CD4-positive, alpha-beta memory T cell (primary cell): ENCODE data around the gene ENTHD1. TPM values are rescaled to one million over a fixed set of nuclear protein-coding genes. Genes with fewer than 3 reads are reported as not detected.
"Not testable (repeated sequence)": the region's sequence is repeated elsewhere in the genome, so short reads cannot be mapped to it uniquely, and the experiment has no call there.

ENCODE experiments used
- CTCF ChIA-PET: fragments of 350-600 bp; sonication (Branson Sonifier 250); formaldehyde crosslinking; loops from one replicate; lab custom pipeline; 2021; ENCODE audit warnings: inconsistent platforms; ENCODE audit not compliant: partially characterized antibody; lab: Charles Lee
- POLR2A ChIA-PET: fragments of 350-600 bp; sonication (Branson Sonifier 250); formaldehyde crosslinking; loops from one replicate; lab custom pipeline; 2021; ENCODE audit not compliant: partially characterized antibody; lab: Charles Lee
- DNase-seq, 5 donors: peaks; one replicate each; pipeline versions ENCODE4 v3.0.0 to v3.0.0-alpha.2; 2020 to 2022; ENCODE audit warnings: mixed read lengths in 1 of 5
- H3K27ac ChIP-seq: one replicate; pipeline ENCODE4 v1.7.0; 2013; ENCODE audit warnings: low read depth, low read length
- H3K27me3 ChIP-seq: 2 replicates; pipeline ENCODE4 v1.7.0; 2013; ENCODE audit warnings: mild to moderate bottlenecking, low read length, moderate library complexity; ENCODE audit not compliant: insufficient read depth
- H3K36me3 ChIP-seq: 2 replicates; pipeline ENCODE4 v1.7.0; 2013; ENCODE audit warnings: mild to moderate bottlenecking, low read length, moderate library complexity; ENCODE audit not compliant: insufficient read depth
- H3K4me1 ChIP-seq: 2 replicates; pipeline ENCODE4 v1.7.0; 2013; ENCODE audit warnings: mild to moderate bottlenecking, low read length, moderate library complexity; ENCODE audit not compliant: insufficient read depth
- H3K4me3 ChIP-seq, 2 donors: one replicate each; pipeline ENCODE4 v1.7.0; 2013; ENCODE audit warnings: low read length in 2 of 2, mild to moderate bottlenecking in 1 of 2
- H3K9me3 ChIP-seq, 2 donors: one replicate each; pipeline ENCODE4 v1.7.0; 2013; ENCODE audit warnings: low read length in 2 of 2, control low read depth in 1 of 2; ENCODE audit not compliant: control insufficient read depth in 1 of 2
- H3K27ac Mint-ChIP-seq, 7 donors: one replicate each; pipeline ENCODE4 v1.8.0; 2020 to 2021; ENCODE audit warnings: mixed read lengths in 7 of 7, mild to moderate bottlenecking in 6 of 7, inconsistent platforms in 3 of 7, moderate library complexity in 3 of 7
- H3K27me3 Mint-ChIP-seq, 2 donors: one replicate each; pipeline ENCODE4 v1.8.0; 2020 to 2021; ENCODE audit warnings: mixed read lengths in 2 of 2
- H3K36me3 Mint-ChIP-seq, 2 donors: one replicate each; pipeline ENCODE4 v1.8.0; 2020 to 2021; ENCODE audit warnings: mixed read lengths in 2 of 2, inconsistent platforms in 1 of 2, mild to moderate bottlenecking in 1 of 2
- H3K4me1 Mint-ChIP-seq, 4 donors: one replicate each; pipeline ENCODE4 v1.8.0; 2020 to 2021; ENCODE audit warnings: mixed read lengths in 4 of 4, mild to moderate bottlenecking in 1 of 4
- H3K4me3 Mint-ChIP-seq, 8 donors: one replicate each; pipeline ENCODE4 v1.8.0; 2020 to 2021; ENCODE audit warnings: mixed read lengths in 8 of 8, mild to moderate bottlenecking in 7 of 8, moderate library complexity in 6 of 8, inconsistent platforms in 3 of 8
- H3K9me3 Mint-ChIP-seq, 8 donors: one replicate each; pipeline ENCODE4 v1.8.0; 2020 to 2021; ENCODE audit warnings: mixed read lengths in 8 of 8, mild to moderate bottlenecking in 5 of 8, inconsistent platforms in 3 of 8, moderate library complexity in 1 of 8
- intact Hi-C: fragments of 100-400 bp; cut with micrococcal nuclease; formaldehyde crosslinking; loops from one replicate; pipeline ENCODE4 v1.15.1; 2023
- polyA plus RNA-seq, 2 donors: library from polyadenylated mRNA; unstranded; fragments of 300-500 nt; fragmentation: Illumina TruSeq; gene quantifications; one replicate each; pipeline ENCODE4 v1.2.3, GENCODE V29; 2021
- total RNA-seq, 2 experiments: library from RNA; stranded (reverse); gene quantifications; one replicate each; pipeline ENCODE4 v1.2.3, GENCODE V29; 2021

ENTHD1 gene
- total and polyA plus RNA-seq, 4 experiments from 2014 or later, result 0.10 to 0.47 (median 0.20) TPM

- intact Hi-C loops, result no loop called here
- Mint-ChIP-seq H3K9me3 (peaks cover 0 to 2% (median 0%) of the 10 kb centered on the region in 8 donors), H3K27ac (no peak overlapping the region), H3K36me3 (peaks cover 10 to 16% of the 10 kb centered on the region in 2 donors), H3K4me3 (no peak overlapping the region), H3K27me3 (no peaks in the 10 kb centered on the region), H3K4me1 (peaks cover 9 to 26% (median 15%) of the 10 kb centered on the region in 4 donors)
- Histone ChIP-seq H3K9me3 (no peaks in the 10 kb centered on the region), H3K27me3 (no peaks in the 10 kb centered on the region), H3K4me1 (peaks cover 26% of the 10 kb centered on the region), H3K4me3 (no peak overlapping the region), H3K27ac (no peak overlapping the region), H3K36me3 (no peaks in the 10 kb centered on the region)
- ChIA-PET POLR2A (interaction anchor here (1.2 to 4.3 kb wide), 3 partner anchors 9 to 36 kb away, joined by 3 to 31 read pairs (median 8); no protein-coding TSS in a partner anchor), CTCF (interaction anchor here (0.7 to 4.1 kb wide), 5 partner anchors 28 to 449 kb away, joined by 3 to 31 read pairs (median 4); no protein-coding TSS in a partner anchor)
- DNase-seq, result no peak
These were observed 4.3 kb upstream of the ENTHD1 start for GRCh38 chr22:39897841-39898240.

GRCh38 chr22:39896313-39896996 lies 2.9 kb upstream of the ENTHD1 start:
- no peak overlapping the region for H3K4me3 Mint-ChIP-seq
- ChIA-PET CTCF (interaction anchor here (0.8 to 4.1 kb wide), 10 partner anchors 12 to 128 kb away, joined by 3 to 31 read pairs (median 4); no protein-coding TSS in a partner anchor), POLR2A (interaction anchor here (0.6 to 2.4 kb wide), 10 partner anchors 8 to 148 kb away, joined by 3 to 8 read pairs (median 4); no protein-coding TSS in a partner anchor)
- H3K27ac ChIP-seq, result no peak overlapping the region
- no peak overlapping the region for H3K4me3 ChIP-seq
- intact Hi-C loops, result loop anchor here (1.0 kb wide), 1 partner anchor 129 kb away; no protein-coding TSS in a partner anchor
- H3K36me3 Mint-ChIP-seq, result peaks cover 0 to 5% of the 10 kb centered on the region in 2 donors
- peaks cover 0 to 2% (median 0%) of the 10 kb centered on the region in 8 donors for H3K9me3 Mint-ChIP-seq
- no peaks in the 10 kb centered on the region for H3K27me3 ChIP-seq
- H3K9me3 ChIP-seq, result no peaks in the 10 kb centered on the region
- H3K27me3 Mint-ChIP-seq, result no peaks in the 10 kb centered on the region
- H3K36me3 ChIP-seq, result no peaks in the 10 kb centered on the region
- H3K4me1 Mint-ChIP-seq, result peaks cover 15 to 36% (median 23%) of the 10 kb centered on the region in 4 donors
- H3K27ac Mint-ChIP-seq, result no peak overlapping the region
- H3K4me1 ChIP-seq, result peaks cover 34% of the 10 kb centered on the region
- no peak for DNase-seq

DNA sequence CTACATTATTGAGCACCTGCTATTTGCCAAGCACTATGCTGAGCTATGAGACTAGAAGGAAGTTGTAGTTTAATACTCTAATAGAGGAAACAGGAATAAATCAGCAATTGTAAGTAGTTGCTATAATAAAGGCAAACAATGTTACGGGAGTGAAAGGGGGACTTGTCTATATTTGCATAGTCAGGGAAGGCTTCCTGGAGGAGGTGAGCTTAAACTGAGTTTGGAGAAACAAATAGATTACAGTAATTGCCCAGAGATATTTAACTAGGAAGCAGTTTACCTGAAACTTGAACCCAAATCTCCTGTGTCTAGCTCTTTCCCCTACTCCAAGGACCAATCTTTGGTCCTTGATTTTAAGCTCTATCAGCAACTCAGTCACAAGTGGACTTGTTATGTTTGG lies 2.1 kb upstream of the ENTHD1 start:
- no peak overlapping the region for H3K4me3 Mint-ChIP-seq

DNA sequence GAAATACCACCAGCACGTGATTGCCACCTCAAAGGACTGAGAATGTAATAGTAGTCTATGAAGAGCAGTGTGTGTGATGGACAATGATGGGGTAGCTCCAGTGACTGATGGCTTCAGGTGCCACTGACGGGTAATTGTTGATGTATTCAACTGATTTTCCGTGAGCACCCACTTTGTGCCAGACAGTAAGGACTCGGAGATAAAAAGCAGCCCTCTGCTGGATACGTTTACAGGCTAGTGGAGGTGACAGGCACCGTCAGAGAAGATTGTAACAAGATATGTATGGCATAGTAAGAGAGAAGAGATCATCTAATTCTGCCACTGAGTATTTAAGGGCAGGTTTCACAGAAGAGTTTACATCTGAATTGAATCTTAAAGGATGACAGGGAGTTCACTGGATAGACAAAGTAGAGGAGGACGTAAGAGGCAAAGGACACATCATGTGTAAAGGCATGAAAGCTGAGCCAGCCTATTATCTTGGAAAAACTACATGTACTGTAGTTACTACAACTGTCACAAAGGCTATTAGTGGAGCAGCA lies 1.1 kb upstream of the ENTHD1 start:
- Mint-ChIP-seq H3K27me3 (no peaks in the 10 kb centered on the region), H3K27ac (no peak overlapping the region), H3K4me1 (peaks cover 12 to 21% (median 16%) of the 10 kb centered on the region in 4 donors), H3K36me3 (no peaks in the 10 kb centered on the region), H3K4me3 (no peak overlapping the region), H3K9me3 (peaks cover 0 to 2% (median 0%) of the 10 kb centered on the region in 8 donors)
- DNase-seq, result no peak
- Histone ChIP-seq H3K4me1 (peaks cover 24% of the 10 kb centered on the region), H3K9me3 (no peaks in the 10 kb centered on the region), H3K27ac (no peak overlapping the region), H3K4me3 (no peak overlapping the region), H3K27me3 (no peaks in the 10 kb centered on the region), H3K36me3 (no peaks in the 10 kb centered on the region)
- ChIA-PET POLR2A (interaction anchor here (0.9 to 1.8 kb wide), 2 partner anchors 10 to 29 kb away, joined by 3 to 7 read pairs; no protein-coding TSS in a partner anchor), CTCF (interaction anchor here (1.6 to 4.1 kb wide), 2 partner anchors 38 to 130 kb away, joined by 9 to 31 read pairs; no protein-coding TSS in a partner anchor)
- intact Hi-C loops, result no loop called here

More for the DNA sequence above, 2.1 kb upstream of the ENTHD1 start:
- no peaks in the 10 kb centered on the region for H3K9me3 ChIP-seq
- DNase-seq, result no peak
- ChIA-PET POLR2A (interaction anchor here (0.9 to 2.4 kb wide), 5 partner anchors 9 to 149 kb away, joined by 3 to 8 read pairs (median 6); no protein-coding TSS in a partner anchor), CTCF (interaction anchor here (1.0 to 4.1 kb wide), 7 partner anchors 11 to 129 kb away, joined by 3 to 31 read pairs (median 4); no protein-coding TSS in a partner anchor)
- no peaks in the 10 kb centered on the region for H3K27me3 Mint-ChIP-seq
- no peak overlapping the region for H3K27ac ChIP-seq
- H3K36me3 Mint-ChIP-seq, result no peaks in the 10 kb centered on the region
- H3K27me3 ChIP-seq, result no peaks in the 10 kb centered on the region
- no peak overlapping the region for H3K4me3 ChIP-seq
- H3K4me1 ChIP-seq, result peaks cover 34% of the 10 kb centered on the region
- H3K9me3 Mint-ChIP-seq, result peaks cover 0 to 2% (median 0%) of the 10 kb centered on the region in 8 donors
- intact Hi-C loops, result loop anchor here (1.0 kb wide), 1 partner anchor 130 kb away; no protein-coding TSS in a partner anchor
- no peaks in the 10 kb centered on the region for H3K36me3 ChIP-seq
- no peak overlapping the region for H3K27ac Mint-ChIP-seq
- peaks cover 15 to 31% (median 23%) of the 10 kb centered on the region in 4 donors for H3K4me1 Mint-ChIP-seq

DNA sequence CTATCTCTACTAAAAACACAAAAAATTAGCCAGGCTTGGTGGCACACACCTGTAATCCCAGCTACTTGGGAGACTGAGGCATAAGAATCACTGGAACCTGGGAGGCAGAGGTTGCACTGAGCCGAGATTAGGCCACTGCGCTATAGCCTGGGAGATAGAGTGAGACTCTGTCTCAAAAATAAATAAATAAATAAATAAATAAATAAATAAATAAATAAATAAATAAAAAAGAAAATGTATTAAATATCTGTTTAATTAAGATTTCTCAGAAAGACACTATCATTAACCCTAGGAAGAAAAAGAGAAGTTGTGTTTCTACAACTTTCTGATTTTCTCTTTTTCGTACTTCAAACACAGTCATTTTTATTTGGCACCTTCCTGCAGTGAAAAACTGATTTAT lies 3.6 kb downstream of the ENTHD1 start:
- H3K27me3 ChIP-seq, DNase-seq, POLR2A ChIA-PET, H3K27ac ChIP-seq, H3K4me3 Mint-ChIP-seq, H3K9me3 Mint-ChIP-seq, H3K9me3 ChIP-seq, H3K4me1 ChIP-seq, H3K36me3 ChIP-seq, H3K27ac Mint-ChIP-seq, H3K4me3 ChIP-seq, H3K27me3 Mint-ChIP-seq, intact Hi-C loops, H3K36me3 Mint-ChIP-seq: not testable (repeated sequence)
- peaks cover 6 to 14% (median 9%) of the 10 kb centered on the region in 4 donors for H3K4me1 Mint-ChIP-seq
- CTCF ChIA-PET, result interaction anchor here (0.6 to 1.2 kb wide), 2 partner anchors 26 to 32 kb away, joined by 3 to 4 read pairs; no protein-coding TSS in a partner anchor

DNA sequence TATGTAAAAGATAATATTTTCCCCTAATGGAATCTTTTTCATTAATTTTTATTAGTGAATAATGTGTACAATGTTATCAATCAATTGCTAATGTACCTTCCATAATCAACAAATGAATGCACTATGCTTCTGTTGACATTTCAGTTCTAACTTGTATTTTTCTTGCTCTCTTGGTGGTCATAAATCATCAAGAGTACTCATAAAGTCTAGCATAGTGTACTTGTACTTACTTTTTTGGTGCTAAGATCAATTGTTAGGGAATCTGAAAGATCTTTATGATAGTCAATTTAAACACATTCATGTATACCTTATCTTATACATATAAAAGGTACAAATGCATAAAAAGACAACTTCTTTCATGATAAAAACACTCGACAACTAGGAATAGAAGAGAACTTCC lies 10.5 kb downstream of the ENTHD1 start:
- Mint-ChIP-seq H3K36me3 (no peaks in the 10 kb centered on the region), H3K27me3 (no peaks in the 10 kb centered on the region), H3K4me1 (peaks cover 0 to 3% (median 1%) of the 10 kb centered on the region in 4 donors), H3K9me3 (peaks cover 0 to 2% (median 0%) of the 10 kb centered on the region in 8 donors), H3K4me3 (no peak overlapping the region), H3K27ac (no peak overlapping the region)
- Histone ChIP-seq H3K36me3 (no peaks in the 10 kb centered on the region), H3K4me3 (no peak overlapping the region), H3K27me3 (no peaks in the 10 kb centered on the region), H3K27ac (no peak overlapping the region), H3K4me1 (no peaks in the 10 kb centered on the region), H3K9me3 (no peaks in the 10 kb centered on the region)
- POLR2A ChIA-PET, result no interaction called here
- CTCF ChIA-PET, result interaction anchor here (1.0 kb wide), 1 partner anchor 9 kb away, joined by 3 read pairs; no protein-coding TSS in a partner anchor
- intact Hi-C loops, result no loop called here
- DNase-seq, result no peak

GRCh38 chr22:39880722-39881121 lies 12.8 kb downstream of the ENTHD1 start:
- Mint-ChIP-seq H3K27ac (no peak overlapping the region), H3K4me1 (peaks cover 0 to 7% (median 1%) of the 10 kb centered on the region in 4 donors), H3K36me3 (no peaks in the 10 kb centered on the region), H3K27me3 (no peaks in the 10 kb centered on the region), H3K4me3 (no peak overlapping the region), H3K9me3 (peaks cover 0 to 2% (median 0%) of the 10 kb centered on the region in 8 donors)
- Histone ChIP-seq H3K4me1 (no peaks in the 10 kb centered on the region), H3K36me3 (no peaks in the 10 kb centered on the region), H3K27ac (no peak overlapping the region), H3K9me3 (no peaks in the 10 kb centered on the region), H3K27me3 (no peaks in the 10 kb centered on the region), H3K4me3 (no peak overlapping the region)
- CTCF ChIA-PET, result no interaction called here
- intact Hi-C loops, result no loop called here
- DNase-seq, result no peak
- POLR2A ChIA-PET, result no interaction called here
